ENCODE measurements around the gene ESYT1. TPM values are rescaled to one million over a fixed set of nuclear protein-coding genes. Genes with fewer than 3 reads are reported as not detected.

Gene ESYT1
- total RNA-seq, 1 donor from 2014 or later: 127 TPM

GRCh38 chr12:56160193-56160763 is 32.2 kb downstream of the ESYT1 start:
- TF ChIP-seq, protein P1, sequence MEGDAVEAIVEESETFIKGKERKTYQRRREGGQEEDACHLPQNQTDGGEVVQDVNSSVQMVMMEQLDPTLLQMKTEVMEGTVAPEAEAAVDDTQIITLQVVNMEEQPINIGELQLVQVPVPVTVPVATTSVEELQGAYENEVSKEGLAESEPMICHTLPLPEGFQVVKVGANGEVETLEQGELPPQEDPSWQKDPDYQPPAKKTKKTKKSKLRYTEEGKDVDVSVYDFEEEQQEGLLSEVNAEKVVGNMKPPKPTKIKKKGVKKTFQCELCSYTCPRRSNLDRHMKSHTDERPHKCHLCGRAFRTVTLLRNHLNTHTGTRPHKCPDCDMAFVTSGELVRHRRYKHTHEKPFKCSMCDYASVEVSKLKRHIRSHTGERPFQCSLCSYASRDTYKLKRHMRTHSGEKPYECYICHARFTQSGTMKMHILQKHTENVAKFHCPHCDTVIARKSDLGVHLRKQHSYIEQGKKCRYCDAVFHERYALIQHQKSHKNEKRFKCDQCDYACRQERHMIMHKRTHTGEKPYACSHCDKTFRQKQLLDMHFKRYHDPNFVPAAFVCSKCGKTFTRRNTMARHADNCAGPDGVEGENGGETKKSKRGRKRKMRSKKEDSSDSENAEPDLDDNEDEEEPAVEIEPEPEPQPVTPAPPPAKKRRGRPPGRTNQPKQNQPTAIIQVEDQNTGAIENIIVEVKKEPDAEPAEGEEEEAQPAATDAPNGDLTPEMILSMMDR (IDR thresholded peaks at IDR 0.05): no peak
- Mint-ChIP-seq H3K36me3 (ENCODE audit: unreplicated experiment) (peaks cover 45% of the 10 kb centered on the region), H3K27ac (ENCODE audit: unreplicated experiment) (peak overlapping the region; percentile 98), H3K27me3 (ENCODE audit: unreplicated experiment) (no peaks in the 10 kb centered on the region), H3K9me3 (ENCODE audit: unreplicated experiment) (no peaks in the 10 kb centered on the region), H3K4me3 (ENCODE audit: unreplicated experiment) (peak overlapping the region; percentile 95), H3K4me1 (ENCODE audit: unreplicated experiment) (peaks cover 50% of the 10 kb centered on the region)
- DNase-seq (ENCODE audit: extremely low spot score, unreplicated experiment): no peak

DNA sequence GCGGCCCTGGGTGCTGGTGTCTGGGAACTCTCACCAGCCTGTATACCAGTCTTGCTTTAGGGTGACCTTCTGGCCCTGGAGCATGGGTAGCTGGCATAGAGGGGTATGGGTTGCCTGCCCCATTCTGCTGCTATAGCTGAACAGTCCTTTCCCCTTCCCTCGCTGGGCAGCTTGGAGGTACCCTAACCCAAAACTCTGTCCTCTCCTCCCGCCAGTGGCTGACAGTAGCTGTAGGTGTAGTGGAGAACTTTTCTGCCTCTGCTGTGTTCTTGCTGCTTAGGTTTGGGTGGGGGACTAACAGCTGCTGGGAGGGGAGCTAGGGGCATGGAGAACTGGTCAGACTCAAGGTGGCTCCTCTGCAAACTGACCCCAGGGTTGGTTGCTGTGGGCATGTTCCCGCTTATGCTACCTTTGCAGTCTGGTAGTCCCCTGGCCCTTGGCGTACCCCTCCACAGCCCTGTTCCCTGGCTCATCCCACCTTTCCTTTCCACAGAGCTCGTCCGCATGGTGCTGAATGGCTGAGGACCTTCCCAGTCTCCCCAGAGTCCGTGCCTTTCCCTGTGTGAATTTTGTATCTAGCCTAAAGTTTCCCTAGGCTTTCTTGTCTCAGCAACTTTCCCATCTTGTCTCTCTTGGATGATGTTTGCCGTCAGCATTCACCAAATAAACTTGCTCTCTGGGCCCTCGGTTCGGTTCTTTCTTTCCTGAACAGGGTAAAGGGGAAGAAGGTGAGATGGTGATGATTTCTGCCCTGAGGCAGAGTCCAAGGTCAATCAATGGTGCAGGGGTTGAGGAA is 33.0 kb downstream of the ESYT1 start:
- peak overlapping the region; percentile 98 for H3K27ac Mint-ChIP-seq (ENCODE audit: unreplicated experiment)
- TF ChIP-seq, protein P1 (IDR thresholded peaks at IDR 0.05): no peak
- peaks cover 45% of the 10 kb centered on the region for H3K36me3 Mint-ChIP-seq (ENCODE audit: unreplicated experiment)
- H3K27me3 Mint-ChIP-seq (ENCODE audit: unreplicated experiment): no peaks in the 10 kb centered on the region
- no peaks in the 10 kb centered on the region for H3K9me3 Mint-ChIP-seq (ENCODE audit: unreplicated experiment)
- peaks cover 46% of the 10 kb centered on the region for H3K4me1 Mint-ChIP-seq (ENCODE audit: unreplicated experiment)
- no peak for DNase-seq (ENCODE audit: extremely low spot score, unreplicated experiment)
- H3K4me3 Mint-ChIP-seq (ENCODE audit: unreplicated experiment): peak overlapping the region; percentile 95

DNA sequence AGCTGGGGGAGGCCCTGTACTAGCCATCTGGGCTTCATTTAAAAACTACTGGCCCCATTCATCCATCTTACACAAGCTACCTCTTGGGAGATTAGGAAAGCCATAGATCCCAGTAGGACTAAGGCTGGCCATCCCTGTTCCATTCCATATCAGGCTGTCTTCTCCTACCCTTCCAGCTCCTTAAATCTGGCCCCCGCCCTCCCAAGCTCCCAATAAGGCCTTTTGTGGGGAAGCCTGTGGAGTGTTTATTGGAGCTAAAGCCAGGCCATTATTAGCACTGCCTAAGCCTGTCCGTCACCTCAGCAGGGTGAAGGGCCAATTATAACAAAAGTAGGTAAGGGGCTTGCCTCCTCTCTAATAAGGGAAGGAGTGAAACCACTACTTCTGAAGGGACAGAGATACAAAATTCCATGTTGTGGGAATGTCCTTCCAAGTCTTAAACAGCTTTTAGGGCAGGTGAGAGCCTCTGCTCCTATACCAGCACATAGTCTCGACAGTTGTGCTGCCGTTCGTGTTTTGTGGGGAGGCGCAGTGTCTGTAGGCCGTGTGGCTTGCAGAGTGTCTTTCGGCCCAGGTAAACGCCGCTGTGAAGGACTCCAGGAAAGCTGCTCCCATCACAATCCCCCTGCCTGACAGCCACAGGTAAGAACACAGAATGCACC is 33.8 kb downstream of the ESYT1 start:
- Mint-ChIP-seq H3K27ac (ENCODE audit: unreplicated experiment) (peak overlapping the region; percentile 98), H3K4me1 (ENCODE audit: unreplicated experiment) (peaks cover 46% of the 10 kb centered on the region), H3K4me3 (ENCODE audit: unreplicated experiment) (peak overlapping the region; percentile 95), H3K36me3 (ENCODE audit: unreplicated experiment) (peaks cover 46% of the 10 kb centered on the region), H3K9me3 (ENCODE audit: unreplicated experiment) (no peaks in the 10 kb centered on the region), H3K27me3 (ENCODE audit: unreplicated experiment) (no peaks in the 10 kb centered on the region)
- TF ChIP-seq, protein P1 (IDR thresholded peaks at IDR 0.05): no peak
- no peak for DNase-seq (ENCODE audit: extremely low spot score, unreplicated experiment)

DNA sequence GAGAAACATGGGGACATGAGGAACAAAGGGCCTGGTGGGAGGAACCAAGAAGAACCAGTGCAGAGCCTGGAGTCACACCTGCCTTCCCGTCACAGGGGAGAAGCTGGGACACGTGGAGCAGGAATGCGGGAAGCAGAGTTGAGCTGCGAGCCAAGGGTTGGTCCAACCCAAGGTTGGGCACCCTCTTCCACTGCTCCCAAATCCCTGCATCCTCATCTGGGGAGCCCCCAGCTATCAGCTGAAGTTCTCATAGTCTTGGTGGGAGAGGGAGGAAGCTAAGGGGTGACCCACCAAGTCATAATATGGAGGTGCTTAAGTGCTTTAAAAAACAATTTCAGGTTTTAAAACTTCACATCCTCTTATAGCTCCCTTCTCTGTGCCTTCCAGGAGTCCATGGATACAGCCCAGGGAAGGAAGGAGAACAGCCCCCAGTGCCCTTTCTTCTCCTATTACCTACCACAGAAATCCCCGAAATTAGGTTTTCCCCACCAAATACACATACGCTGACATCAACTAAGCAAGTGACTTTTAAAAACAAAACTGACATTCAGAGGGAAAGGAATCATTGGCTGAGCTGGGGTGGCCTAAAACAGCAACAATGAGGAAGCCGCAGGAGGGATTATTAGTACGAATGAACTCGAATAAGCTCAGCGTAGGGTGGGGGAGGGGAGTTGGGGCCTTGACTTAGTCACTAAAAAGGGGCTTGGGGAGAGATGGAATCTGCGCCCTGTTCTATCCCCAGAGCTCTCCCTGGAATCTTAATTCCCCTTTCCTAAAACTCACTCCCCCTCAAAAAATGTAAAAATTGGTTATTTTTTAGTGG is 34.6 kb downstream of the ESYT1 start:
- Mint-ChIP-seq H3K36me3 (ENCODE audit: unreplicated experiment) (peaks cover 50% of the 10 kb centered on the region), H3K27me3 (ENCODE audit: unreplicated experiment) (no peaks in the 10 kb centered on the region), H3K27ac (ENCODE audit: unreplicated experiment) (peak overlapping the region; percentile 23), H3K9me3 (ENCODE audit: unreplicated experiment) (no peaks in the 10 kb centered on the region), H3K4me3 (ENCODE audit: unreplicated experiment) (no peak overlapping the region), H3K4me1 (ENCODE audit: unreplicated experiment) (peaks cover 39% of the 10 kb centered on the region)
- TF ChIP-seq, protein P1 (IDR thresholded peaks at IDR 0.05): no peak
- no peak for DNase-seq (ENCODE audit: extremely low spot score, unreplicated experiment)

Data from osteocyte (in vitro differentiated cells).